NCI-H2081 (cell line): ENCODE data around the gene CASP1.
"Not testable (repeated sequence)": the region's sequence is repeated elsewhere in the genome, so short reads cannot be mapped to it uniquely, and the experiment has no call there.

Source experiments
- DNase-seq, 2 experiments: peaks; one replicate each; lab custom pipeline; 2025; lab: John Stamatoyannopoulos, UW

CASP1 gene

GRCh38 chr11:105034813-105035620, at the start of gene CASP1:
Gene CASP1 (minus strand): TSS chr11:105035144. CDS start chr11:105035113, 31 bp downstream.
- no peak for DNase-seq

- no peak for DNase-seq
Observed at GRCh38 chr11:105081412-105082150, 46.6 kb upstream of the CASP1 start.

GRCh38 chr11:105080171-105080906, 45.4 kb upstream of the CASP1 start:
- not testable (repeated sequence) for DNase-seq

GRCh38 chr11:105078283-105078682, 43.3 kb upstream of the CASP1 start:
- no peak for DNase-seq

- DNase-seq = not testable (repeated sequence)
Observed at GRCh38 chr11:105077141-105077790, 42.3 kb upstream of the CASP1 start.

- DNase-seq = no peak
Observed at GRCh38 chr11:105074166-105074530, 39.2 kb upstream of the CASP1 start.

GRCh38 chr11:105073456-105074165, 38.7 kb upstream of the CASP1 start:
- no peak for DNase-seq

- DNase-seq = not testable (repeated sequence)
Observed at GRCh38 chr11:105072080-105072479, 37.1 kb upstream of the CASP1 start.

- no peak for DNase-seq
Observed at GRCh38 chr11:105071089-105071732, 36.3 kb upstream of the CASP1 start.

GRCh38 chr11:105070306-105070705, 35.4 kb upstream of the CASP1 start:
- no peak for DNase-seq

GRCh38 chr11:105069749-105070148, 34.8 kb upstream of the CASP1 start:
- DNase-seq = not testable (repeated sequence)

GRCh38 chr11:105063245-105063941, 28.4 kb upstream of the CASP1 start:
- DNase-seq = not testable (repeated sequence)

GRCh38 chr11:105057432-105057831, 22.5 kb upstream of the CASP1 start:
- DNase-seq = no peak

GRCh38 chr11:105056446-105056845, 21.5 kb upstream of the CASP1 start:
- no peak for DNase-seq

- DNase-seq = no peak
Observed at GRCh38 chr11:105054723-105055493, 20.0 kb upstream of the CASP1 start.

- DNase-seq = no peak
Observed at GRCh38 chr11:105052487-105052886, 17.5 kb upstream of the CASP1 start.

GRCh38 chr11:105051559-105051958, 16.6 kb upstream of the CASP1 start:
- no peak for DNase-seq

GRCh38 chr11:105049481-105049880, 14.5 kb upstream of the CASP1 start:
- no peak for DNase-seq

- no peak for DNase-seq
Observed at GRCh38 chr11:105046898-105047579, 12.1 kb upstream of the CASP1 start.
